Pancreas (tissue), 10 donors: ENCODE data around the gene ENTPD1. TPM values are rescaled to one million over a fixed set of nuclear protein-coding genes. Genes with fewer than 3 reads are reported as not detected.
"Not testable (repeated sequence)": the region's sequence is repeated elsewhere in the genome, so short reads cannot be mapped to it uniquely, and the experiment has no call there.

Experiments used
- ATAC-seq, 4 donors: fragments of 200-7000 bp; cut with Tn5 transposase; one replicate each; pipeline versions ENCODE4 v1.8.0 to v1.9.1; 2020; ENCODE audit warnings: mild to moderate bottlenecking in 4 of 4, moderate library complexity in 4 of 4
- DNase-seq, 6 donors: peaks; one replicate each; pipeline ENCODE4 v3.0.0-alpha.2; 2020
- FAIRE-seq: peaks from 2 replicates; lab custom pipeline; 2012; peaks lifted over from hg19 to GRCh38; lab: Jason Lieb, UNC
- H3K27ac ChIP-seq, 4 donors: fragments of 200-600 bp; sonication (generic); 1 replicate in 3 of 4; 2 replicates in 1 of 4; pipeline versions ENCODE4 v1.5.0 to v1.8.0; 2020
- H3K27me3 ChIP-seq, 4 donors: fragments of 200-600 bp; one replicate each; pipeline ENCODE4 v1.8.0; 2021
- H3K36me3 ChIP-seq, 3 donors: fragments of 200-600 bp; sonication (generic) in 1 of 3; one replicate each; pipeline versions ENCODE4 v1.5.0 to v1.8.0; 2020 to 2021
- H3K4me1 ChIP-seq, 3 donors: fragments of 200-600 bp; one replicate each; pipeline ENCODE4 v1.8.0; 2021
- H3K4me3 ChIP-seq, 4 donors: fragments of 200-600 bp; sonication (generic) in 2 of 4; one replicate each; pipeline versions ENCODE4 v1.5.0 to v1.8.0; 2020 to 2021
- H3K9me3 ChIP-seq, 4 donors: fragments of 200-600 bp; one replicate each; pipeline ENCODE4 v1.8.0; 2021
- WGBS, 2 donors: extraction: QIAGEN DNeasy Blood & Tissue Kit; methylation state at CpG; one replicate each; pipeline ENCODE4 v1.1.7; 2013; 5-methylcytosine and 5-hydroxymethylcytosine counted together
- intact Hi-C, 3 donors: fragments of 100-400 bp; cut with DNase I; formaldehyde crosslinking; loops; one replicate each; pipeline versions ENCODE4 v1.11.1 to v1.14.2; 2022
- polyA plus RNA-seq, 2 donors: library from polyadenylated mRNA; stranded (reverse); fragments of 200-250 nt; gene quantifications; one replicate each; pipeline ENCODE4 v1.2.3, GENCODE V29; 2013
- total RNA-seq, 6 donors: library from RNA; stranded (reverse); fragmentation: NEBNext Ultra II Directional in 4 of 6; extraction: Animal tissue kit (Norgen Biotek cat#: 25700) in 4 of 6; gene quantifications; one replicate each; pipeline versions ENCODE4 v1.2.1 to v1.2.4, GENCODE V29; 2021 to 2023
- TF ChIP-seq, protein P1 (sequence below), 4 donors: fragments of 200-600 bp; sonication (generic) in 3 of 4; IDR thresholded peaks; one replicate each; pipeline versions ENCODE4 v1.5.0 to v1.8.0; 2021; ENCODE audit warnings: antibody characterized with exemption in 4 of 4
- donor health status: healthy with polysubstance abuse.
- donor health status: DM: no; HTN: no; CAD: no; lungs with moderate emphysema.
- donor health status: DM: no; HTN: no; CAD: no.
- donor health status: control.
- donor health status: control.
- donor health status: Bipolar disorder and iron deficiency.
- donor health status: DM: yes; HTN: yes; CAD: no.
- donor health status: DM: no; HTN: no; CAD: no.
- donor health status: DM: no; HTN: no; CAD: no.
- donor health status: DM: yes; HTN: yes; CAD: no.

ENTPD1 gene
- total and polyA plus RNA-seq, 8 donors = 0.67 to 10.9 (median 1.8) TPM

DNA sequence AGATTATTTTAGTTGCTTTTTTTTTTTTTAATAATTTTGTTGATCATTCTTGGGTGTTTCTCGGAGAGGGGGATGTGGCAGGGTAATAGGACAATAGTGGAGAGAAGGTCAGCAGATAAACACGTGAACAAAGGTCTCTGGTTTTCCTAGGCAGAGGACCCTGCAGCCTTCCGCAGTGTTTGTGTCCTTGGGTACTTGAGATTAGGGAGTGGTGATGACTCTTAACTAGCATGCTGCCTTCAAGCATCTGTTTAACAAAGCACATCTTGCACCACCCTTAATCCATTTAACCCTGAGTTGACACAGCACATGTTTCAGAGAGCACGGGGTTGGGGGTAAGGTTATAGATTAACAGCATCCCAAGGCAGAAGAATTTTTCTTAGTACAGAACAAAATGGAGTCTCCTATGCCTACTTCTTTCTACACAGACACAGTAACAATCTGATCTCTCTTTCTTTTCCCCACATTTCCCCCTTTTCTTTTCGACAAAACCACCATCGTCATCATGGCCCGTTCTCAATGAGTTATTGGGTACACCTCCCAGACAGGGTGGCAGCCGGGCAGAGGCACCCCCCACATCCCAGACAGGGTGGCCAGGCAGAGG is 52.8 kb downstream of the ENTPD1 start:
- H3K9me3 ChIP-seq, FAIRE-seq, DNase-seq, ATAC-seq, H3K4me3 ChIP-seq, H3K27me3 ChIP-seq, intact Hi-C loops, H3K4me1 ChIP-seq, H3K27ac ChIP-seq, H3K36me3 ChIP-seq: not testable (repeated sequence)
- 68 to 72% methylated on average over 6 to 7 of the region's 8 CpGs for WGBS, 2 donors

DNA sequence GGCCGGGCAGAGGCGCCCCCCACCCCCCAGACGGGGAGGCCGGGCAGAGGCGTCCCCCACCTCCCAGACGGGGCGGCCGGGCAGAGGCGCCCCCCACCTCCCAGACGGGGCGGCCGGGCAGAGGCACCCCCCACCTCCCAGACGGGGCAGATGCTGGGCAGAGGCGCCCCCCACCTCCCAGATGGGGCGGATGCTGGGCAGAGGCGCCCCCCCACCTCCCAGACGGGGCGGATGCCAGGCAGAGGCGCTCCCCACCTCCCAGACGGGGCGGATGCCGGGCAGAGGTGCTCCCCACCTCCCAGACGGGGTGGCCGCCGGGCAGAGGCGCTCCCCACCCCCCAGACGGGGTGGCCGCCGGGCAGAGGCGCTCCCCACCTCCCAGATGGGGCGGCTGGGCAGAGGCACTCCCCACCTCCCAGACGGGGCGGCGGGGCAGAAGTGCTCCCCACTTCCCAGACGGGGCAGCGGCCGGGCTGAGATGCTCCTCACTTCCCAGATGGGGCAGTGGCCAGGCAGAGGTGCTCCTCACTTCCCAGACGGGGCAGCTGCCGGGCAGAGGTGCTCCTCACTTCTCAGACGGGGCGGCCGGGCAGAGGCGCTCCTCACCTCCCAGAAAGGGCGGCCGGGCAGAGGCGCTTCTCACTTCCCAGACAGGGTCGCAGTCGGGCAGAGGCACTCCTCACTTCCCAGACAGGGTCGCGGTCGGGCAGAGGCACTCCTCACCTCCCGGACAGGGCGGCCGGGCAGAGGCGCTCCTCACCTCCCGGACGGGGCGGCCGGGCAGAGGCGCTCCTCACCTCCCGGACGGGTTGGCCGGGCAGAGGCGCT is 53.6 kb downstream of the ENTPD1 start:
- Histone ChIP-seq H3K36me3 (no peaks in the 10 kb centered on the region), H3K27me3 (no peaks in the 10 kb centered on the region), H3K4me1 (no peaks in the 10 kb centered on the region), H3K4me3 (no peak overlapping the region), H3K9me3 (no peaks in the 10 kb centered on the region), H3K27ac (no peak overlapping the region)
- TF ChIP-seq, protein P1, sequence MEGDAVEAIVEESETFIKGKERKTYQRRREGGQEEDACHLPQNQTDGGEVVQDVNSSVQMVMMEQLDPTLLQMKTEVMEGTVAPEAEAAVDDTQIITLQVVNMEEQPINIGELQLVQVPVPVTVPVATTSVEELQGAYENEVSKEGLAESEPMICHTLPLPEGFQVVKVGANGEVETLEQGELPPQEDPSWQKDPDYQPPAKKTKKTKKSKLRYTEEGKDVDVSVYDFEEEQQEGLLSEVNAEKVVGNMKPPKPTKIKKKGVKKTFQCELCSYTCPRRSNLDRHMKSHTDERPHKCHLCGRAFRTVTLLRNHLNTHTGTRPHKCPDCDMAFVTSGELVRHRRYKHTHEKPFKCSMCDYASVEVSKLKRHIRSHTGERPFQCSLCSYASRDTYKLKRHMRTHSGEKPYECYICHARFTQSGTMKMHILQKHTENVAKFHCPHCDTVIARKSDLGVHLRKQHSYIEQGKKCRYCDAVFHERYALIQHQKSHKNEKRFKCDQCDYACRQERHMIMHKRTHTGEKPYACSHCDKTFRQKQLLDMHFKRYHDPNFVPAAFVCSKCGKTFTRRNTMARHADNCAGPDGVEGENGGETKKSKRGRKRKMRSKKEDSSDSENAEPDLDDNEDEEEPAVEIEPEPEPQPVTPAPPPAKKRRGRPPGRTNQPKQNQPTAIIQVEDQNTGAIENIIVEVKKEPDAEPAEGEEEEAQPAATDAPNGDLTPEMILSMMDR (IDR thresholded peaks at IDR 0.05) = no peak
- no peak for FAIRE-seq
- 90 to 96% methylated on average over 36 to 64 of the region's 64 CpGs for WGBS, 2 donors
- intact Hi-C loops = no loop called here
- ATAC-seq = no peak
- peak in 2 of 6 donors; percentile 18 to 58 for DNase-seq

DNA sequence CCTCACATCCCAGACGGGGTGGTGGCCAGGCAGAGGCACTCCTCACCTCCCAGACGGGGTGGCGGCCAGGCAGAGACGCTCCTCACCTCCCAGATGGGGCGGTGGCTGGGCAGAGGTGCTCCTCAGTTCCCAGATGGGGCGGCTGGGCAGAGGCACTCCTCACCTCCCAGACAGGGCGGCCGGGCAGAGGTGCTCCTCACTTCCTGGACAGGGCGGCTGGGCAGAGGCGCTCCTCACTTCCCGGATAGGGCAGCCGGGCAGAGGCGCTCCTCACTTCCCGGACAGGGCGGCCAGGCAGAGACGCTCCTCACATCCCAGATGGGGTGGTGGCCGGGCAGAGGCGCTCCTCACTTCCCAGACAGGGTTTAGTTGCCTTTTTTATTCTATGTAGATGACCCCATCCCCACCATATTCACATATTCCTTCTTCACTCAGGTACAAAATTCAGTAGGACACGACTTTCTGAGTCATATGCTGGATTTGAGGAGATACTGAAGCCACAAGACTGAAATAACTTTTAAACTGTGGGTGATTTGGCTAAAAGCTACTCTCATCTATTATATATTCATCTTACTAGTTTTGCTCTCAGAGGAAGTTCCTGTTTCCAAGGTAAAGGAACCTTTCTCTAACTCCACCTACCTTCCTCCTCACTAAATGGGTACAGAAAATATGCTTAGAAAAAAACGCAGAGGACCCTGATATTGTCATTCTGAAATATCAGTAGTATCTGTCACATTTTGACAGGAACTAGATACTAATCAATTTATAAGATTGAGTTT is 54.4 kb downstream of the ENTPD1 start:
- FAIRE-seq = no peak
- Histone ChIP-seq H3K4me3 (no peak overlapping the region), H3K27me3 (no peaks in the 10 kb centered on the region), H3K36me3 (no peaks in the 10 kb centered on the region), H3K4me1 (no peaks in the 10 kb centered on the region), H3K27ac (no peak overlapping the region), H3K9me3 (no peaks in the 10 kb centered on the region)
- WGBS, 2 donors = 89 to 92% methylated on average over 20 of the region's 20 CpGs
- intact Hi-C loops = no loop called here
- no peak for ATAC-seq
- TF ChIP-seq, protein P1 (IDR thresholded peaks at IDR 0.05) = no peak
- DNase-seq = no peak

DNA sequence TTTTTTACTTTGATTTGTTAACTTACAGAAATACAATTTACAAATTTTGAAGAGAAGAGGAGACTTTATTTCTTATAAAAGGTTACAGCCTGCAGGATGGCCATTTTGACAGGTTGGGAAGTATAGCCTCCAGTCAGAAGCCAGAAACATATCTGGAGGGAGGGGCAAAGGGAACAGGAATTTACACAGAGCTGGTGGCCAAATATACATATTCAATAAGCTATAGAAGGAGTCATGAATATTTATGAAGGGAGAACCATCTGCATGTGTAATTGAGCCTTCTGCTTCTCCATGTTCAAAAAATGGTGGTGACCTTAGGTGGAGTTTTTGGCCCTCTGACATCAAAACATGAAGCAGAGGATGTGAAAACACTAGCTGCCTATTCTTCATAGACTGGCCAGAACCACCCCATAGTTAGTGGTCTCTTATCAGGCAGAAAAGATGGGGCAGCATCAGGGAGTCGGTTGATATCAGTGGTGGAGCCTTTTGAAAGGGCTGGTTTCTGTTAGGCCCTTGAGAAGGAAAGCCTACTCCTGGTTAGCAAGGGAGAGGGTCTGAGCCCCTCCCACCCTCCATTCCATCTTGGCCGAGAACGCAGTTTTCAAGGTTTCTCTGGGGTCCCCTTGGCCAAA is 57.2 kb downstream of the ENTPD1 start:
- no peaks in the 10 kb centered on the region for H3K4me1 ChIP-seq
- WGBS, 2 donors = 72 to 79% methylated on average over 3 of the region's 3 CpGs
- DNase-seq = no peak
- no peaks in the 10 kb centered on the region for H3K27me3 ChIP-seq
- TF ChIP-seq, protein P1 (IDR thresholded peaks at IDR 0.05) = no peak
- no peaks in the 10 kb centered on the region for H3K9me3 ChIP-seq
- H3K27ac ChIP-seq = no peak overlapping the region
- H3K4me3 ChIP-seq = no peak overlapping the region
- no peak for ATAC-seq
- H3K36me3 ChIP-seq = no peaks in the 10 kb centered on the region
- FAIRE-seq = no peak
- intact Hi-C loops = no loop called here
